PC-3 (cell line): Measurements from ENCODE around the gene IL10.

Experiments used
- EZH2 ChIP-seq: fragments of 300-600 bp; sonication (generic); IDR thresholded peaks from one replicate; pipeline ENCODE4 v1.6.1; 2017; ENCODE audit warnings: antibody characterized with exemption, mild to moderate bottlenecking, low read length; ENCODE audit not compliant: unreplicated experiment
- TF ChIP-seq, protein P1 (sequence below): fragments of 300-600 bp; sonication (generic); conservative IDR thresholded peaks from 2 replicates; pipeline ENCODE4 v1.5.1; 2017; ENCODE audit warnings: antibody characterized with exemption, low read depth, mild to moderate bottlenecking, low read length

DNA sequence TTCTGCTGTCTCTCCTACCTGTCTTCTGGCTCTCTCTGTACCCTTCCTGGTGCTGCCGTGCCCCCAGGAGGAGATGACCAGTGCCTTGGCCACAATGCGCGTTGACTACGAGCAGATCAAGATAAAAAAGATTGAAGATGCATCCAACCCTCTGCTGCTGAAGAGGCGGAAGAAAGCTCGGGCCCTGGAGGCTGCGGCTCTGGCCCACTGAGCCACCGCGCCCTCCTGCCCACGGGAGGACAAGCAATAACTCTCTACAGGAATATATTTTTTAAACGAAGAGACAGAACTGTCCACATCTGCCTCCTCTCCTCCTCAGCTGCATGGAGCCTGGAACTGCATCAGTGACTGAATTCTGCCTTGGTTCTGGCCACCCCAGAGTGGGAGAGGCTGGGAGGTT is 39.8 kb downstream of the IL10 start:
- TF ChIP-seq, protein P1, sequence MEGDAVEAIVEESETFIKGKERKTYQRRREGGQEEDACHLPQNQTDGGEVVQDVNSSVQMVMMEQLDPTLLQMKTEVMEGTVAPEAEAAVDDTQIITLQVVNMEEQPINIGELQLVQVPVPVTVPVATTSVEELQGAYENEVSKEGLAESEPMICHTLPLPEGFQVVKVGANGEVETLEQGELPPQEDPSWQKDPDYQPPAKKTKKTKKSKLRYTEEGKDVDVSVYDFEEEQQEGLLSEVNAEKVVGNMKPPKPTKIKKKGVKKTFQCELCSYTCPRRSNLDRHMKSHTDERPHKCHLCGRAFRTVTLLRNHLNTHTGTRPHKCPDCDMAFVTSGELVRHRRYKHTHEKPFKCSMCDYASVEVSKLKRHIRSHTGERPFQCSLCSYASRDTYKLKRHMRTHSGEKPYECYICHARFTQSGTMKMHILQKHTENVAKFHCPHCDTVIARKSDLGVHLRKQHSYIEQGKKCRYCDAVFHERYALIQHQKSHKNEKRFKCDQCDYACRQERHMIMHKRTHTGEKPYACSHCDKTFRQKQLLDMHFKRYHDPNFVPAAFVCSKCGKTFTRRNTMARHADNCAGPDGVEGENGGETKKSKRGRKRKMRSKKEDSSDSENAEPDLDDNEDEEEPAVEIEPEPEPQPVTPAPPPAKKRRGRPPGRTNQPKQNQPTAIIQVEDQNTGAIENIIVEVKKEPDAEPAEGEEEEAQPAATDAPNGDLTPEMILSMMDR, result no peak
- no peak for TF ChIP-seq EZH2
